H4 (cell line): ENCODE results near the gene LIMD2. TPM values are rescaled to one million over a fixed set of nuclear protein-coding genes. Genes with fewer than 3 reads are reported as not detected.

Source experiments
- DNase-seq: peaks from one replicate; pipeline ENCODE4 v3.0.0-alpha.2; 2015; ENCODE audit warnings: low spot score
- total RNA-seq: library from RNA; depleted of rRNA; stranded (reverse); fragments of >200 nt; shearing (Covaris generic); gene quantifications from 2 replicates; pipeline ENCODE4 v1.2.3, GENCODE V29; 2014; rRNA removed

Gene LIMD2
- total RNA-seq, 1 experiment from 2014 or later = 20.3 TPM

DNA sequence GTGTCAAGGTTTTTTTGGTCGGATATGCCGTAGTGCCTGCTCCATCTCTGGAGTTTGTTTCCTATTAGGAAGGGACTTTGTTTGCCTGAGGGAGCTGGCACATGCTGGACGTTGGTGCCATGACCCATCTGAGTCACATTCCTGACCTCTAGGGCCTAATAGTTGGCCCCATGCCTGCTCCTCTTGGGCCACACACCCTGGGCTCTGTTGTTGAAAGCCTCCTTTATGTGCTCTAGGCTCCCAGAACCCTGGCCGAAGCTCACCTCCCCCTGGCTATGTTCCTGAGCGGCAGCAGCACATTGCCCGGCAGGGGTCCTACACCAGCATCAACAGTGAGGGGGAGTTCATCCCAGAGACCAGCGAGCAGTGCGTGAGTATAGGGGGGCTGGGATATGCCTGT lies 18.4 kb downstream of the LIMD2 start:
- no peak for DNase-seq

DNA sequence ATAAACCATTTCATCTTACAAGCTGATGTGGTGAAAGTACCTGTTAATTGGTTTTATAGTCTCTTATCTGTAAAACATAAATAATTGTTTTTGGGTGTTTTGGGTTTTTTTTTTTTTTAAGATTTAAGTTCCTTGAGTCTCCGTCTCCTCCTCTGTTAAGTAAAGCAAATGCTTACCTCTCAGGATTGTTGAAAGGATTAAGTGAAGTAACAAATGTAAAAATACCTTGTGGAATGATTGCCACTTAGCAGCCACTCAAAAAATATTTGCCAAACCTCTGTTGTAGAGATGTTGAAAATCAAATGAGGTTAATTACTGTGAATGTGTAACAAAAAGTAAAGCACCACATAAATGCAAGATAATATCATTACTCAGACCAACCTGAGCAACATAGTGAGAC lies 19.2 kb downstream of the LIMD2 start:
- no peak for DNase-seq

DNA sequence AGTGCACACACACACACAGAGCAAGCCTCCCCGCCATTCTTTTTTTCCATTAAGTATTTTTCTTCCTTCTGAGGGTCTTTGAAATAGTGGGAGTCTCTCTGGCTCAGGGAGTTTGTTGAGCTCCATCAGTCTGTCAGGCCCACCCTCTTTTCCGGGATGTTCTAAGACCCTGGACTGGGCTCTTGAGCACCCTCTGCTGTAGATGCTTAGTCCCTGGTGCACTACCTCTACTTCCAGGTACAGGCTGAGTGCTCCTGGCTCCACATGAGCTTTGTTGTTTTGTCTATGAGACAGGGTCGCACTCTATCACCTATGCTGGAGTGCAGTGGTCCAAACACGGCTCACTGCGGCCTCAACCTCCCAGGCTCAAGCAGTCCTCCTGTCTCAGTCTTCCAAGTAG lies 20.7 kb downstream of the LIMD2 start:
- DNase-seq = no peak

DNA sequence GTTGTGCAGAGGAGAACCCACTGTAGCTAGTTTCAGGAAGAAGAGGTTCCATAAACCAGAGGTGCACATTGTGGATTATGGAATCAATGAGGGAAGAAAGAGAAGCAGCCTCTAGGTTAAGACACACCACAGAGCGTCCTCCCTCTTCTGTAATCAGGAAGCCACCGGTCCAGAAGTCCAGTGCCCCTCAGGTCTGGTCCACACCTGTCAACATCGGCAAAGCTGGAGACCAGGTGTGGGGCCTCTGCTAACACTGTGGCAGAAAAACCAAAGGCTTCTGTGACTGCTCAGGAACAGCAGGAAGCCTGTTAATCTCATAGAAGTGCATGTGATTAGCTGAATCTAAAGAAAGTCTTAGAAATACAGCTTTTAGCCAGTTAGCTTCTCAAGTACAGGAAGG lies 23.3 kb downstream of the LIMD2 start:
- DNase-seq = no peak

DNA sequence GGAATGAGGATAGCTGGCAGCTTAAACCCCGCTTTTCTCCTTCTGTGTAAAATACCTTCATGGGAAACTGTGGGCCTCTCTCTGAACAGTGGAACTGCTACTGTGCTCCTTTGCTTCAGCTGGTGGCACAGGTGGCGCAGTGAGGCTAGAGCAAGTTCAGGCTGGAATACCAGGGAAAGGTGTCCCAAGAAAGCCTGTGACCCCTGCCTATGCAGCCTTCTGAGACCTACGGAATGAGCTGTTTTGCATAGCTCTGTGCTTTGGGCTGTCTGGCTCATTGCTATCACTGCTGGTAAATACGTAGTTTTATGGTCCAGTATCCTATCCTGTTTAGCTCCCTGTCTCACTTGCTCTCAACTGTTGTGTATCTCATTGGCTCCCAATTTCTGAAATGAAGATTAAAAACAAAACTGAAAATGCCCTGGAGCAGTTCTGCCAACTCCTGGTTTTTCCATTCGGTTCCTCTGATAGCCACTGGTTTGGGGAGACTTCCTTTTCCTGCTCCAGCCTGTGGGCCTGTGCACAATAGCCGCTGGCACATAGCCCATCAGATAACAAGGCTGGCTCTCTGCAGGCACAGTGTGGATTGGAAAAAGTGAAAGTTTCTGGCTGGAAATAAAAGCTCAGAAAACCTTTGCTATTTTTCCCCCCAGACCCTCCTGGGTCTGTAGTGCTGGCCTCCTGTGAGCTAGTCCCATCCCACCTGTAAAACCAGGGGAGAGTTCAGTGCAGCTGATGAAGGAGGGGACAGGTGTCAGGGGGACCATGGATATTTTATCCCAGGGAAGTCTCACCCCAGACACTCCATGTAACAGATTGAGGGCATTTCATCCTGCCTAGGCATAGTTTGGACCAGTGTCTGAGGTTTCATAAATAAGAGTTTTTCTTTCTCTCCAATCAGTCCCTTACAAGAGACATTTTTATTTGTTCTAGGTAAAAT lies 24.0 kb downstream of the LIMD2 start:
- peak; percentile 92 for DNase-seq

DNA sequence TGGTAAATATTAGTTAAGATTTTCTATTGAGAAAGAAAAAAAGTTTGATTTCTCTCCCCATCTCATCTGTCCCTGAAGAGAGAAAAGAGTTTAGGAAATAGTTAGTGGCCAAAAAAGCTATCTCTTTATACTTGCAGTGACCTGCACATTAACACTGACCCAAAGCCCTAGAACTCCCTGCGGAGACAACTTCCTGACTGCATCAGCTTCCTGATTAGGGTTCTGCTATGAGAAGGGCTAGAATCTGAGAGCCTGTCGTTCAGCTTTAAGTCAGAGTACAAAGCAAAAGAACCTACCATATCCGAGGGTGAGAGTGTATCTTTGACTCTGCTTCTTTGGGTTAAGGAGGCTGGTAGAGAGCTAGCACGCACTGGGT lies 24.7 kb downstream of the LIMD2 start:
- DNase-seq = no peak

DNA sequence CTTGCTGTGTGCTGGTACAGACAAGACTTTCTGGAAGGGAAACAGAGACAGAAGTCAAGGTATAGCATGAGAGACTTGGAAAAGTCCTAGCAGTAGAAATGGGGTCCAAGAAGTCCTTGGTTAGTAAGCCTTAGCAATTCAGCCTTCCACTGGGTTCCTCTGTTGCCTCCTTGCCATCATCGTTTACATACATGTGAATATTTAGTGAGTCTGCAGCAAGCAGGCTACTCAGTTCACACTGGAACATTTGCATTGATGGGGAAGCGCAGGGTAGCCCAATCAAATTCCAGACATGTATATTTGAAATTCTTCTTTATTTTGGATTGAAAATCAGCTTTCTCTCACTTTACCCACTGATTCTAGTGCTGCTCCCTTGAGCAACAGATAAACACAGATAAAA lies 27.1 kb downstream of the LIMD2 start:
- no peak for DNase-seq

DNA sequence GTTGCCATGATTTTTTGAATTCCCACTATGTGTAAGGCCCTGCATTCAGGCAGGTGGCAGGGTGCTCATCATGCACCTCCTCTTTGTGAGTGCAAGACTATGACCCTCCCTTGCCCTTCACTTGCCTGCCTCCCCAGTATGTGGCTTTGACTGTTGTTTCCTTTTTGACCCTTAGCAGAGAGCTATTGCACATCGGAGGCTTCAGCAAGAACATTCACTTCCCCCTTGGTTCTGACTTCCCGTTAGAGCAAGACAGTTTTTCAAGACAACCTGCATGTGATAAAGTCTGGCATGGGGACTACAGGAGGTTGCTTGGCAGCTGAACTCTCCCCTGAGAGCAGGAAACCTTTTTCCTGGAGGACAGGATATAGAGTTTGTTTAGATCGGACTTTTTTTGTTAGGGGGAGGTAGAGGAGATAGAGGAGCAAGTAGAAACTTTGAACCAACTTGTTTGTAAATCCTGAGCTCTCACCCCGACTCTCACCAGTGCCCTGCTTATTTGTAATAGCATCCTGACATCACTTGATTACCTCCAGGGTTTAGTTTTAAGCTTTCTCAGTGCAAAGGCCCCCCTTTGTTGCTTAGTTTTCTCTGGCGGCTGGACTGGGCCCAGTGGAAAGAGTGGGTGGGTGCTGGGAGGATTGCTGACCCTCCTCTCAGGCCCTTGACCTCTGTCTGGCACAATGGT lies 34.3 kb downstream of the LIMD2 start:
- no peak for DNase-seq

DNA sequence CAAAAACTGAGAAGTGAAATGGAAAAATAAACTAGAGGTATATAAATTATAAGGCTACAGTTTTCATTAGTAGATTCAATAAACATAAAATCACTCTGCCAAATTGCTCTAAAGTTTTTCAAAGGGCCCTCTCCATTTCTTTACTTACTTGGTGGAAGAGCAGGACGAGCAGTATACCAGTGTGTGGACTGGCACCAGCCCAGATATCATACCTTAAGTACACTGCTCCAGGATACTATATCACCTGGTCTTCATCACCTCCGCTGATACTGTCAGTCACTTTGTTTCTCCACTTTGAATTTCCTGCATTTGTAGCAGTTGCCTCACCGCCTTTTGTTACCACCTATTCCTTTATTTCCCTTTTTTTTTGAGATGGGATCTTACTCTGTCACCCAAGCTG lies 40.1 kb downstream of the LIMD2 start:
- no peak for DNase-seq

DNA sequence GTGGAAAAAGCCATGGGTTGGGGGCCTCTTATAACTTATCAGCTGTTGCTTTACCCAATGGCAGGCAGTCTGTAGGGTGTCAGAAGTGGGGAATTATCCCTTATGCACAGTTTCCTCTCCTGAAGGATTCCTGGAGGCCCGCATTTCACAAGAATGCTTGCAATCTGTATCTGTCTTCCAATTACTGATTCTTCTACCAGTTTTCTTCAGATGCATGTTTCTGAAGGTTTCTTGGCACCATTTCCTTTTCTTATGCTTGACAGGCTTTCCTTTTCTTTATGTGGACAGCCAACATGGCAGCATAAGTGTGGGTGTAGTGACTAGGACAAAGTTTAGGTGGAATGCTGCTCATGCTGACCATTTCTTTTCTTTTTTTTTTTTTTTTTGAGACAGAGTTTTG lies 41.6 kb downstream of the LIMD2 start:
- no peak for DNase-seq

DNA sequence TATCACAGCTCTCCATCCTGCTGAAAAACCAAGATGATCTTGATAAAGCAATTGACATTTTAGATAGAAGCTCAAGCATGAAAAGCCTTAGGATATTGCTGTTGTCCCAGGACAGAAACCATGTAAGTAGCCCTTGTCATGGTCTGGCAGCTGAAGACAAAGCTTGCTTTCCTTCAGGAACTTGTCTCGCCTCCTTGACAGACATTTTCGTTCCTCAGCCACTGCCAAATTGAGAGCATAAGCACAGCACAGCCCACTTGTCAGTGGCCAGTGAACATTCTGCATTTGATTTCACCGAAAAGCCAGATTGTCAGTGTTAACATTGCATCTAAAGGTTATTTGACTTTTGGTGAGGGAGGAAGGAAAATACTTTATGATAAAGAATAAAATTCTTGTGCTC lies 42.1 kb downstream of the LIMD2 start:
- DNase-seq = no peak

DNA sequence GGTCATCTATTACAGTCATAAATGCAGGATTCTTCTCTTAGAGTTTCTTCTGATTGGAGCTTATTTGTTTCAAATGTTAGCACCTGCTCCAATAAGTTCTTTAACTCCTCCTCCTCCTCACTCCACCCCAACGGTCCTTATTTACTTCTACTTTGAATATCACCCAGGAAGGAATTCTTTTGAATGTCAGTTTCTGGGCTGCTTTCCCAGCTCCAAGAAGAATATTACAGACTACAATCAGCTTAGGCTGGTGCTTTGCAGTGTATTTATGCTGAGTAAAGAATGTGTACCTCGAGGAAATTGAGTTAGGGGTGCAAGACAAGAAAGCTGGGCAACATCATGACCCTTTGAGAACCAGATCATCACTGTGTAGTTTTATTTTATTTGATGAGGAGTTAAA lies 46.9 kb downstream of the LIMD2 start:
- DNase-seq = no peak

DNA sequence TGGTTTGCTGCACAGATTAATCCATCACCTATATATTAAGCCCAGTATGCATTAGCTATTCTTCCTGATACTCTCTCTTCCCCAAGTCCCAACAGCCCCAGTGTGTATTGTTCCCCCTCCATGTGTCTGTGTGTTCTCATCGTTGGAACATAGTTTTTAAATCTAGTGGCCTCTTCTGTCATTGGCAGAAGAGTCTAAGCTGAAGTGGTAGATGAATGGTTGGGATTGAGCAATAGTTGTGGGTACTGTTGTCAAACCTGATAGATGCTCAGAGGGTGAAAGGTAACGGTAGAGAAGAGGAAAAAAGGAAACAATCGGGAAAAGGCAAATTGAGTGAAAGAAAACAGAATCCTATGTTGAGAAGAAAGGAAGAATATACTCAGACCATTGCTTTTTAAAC lies 47.8 kb downstream of the LIMD2 start:
- no peak for DNase-seq

DNA sequence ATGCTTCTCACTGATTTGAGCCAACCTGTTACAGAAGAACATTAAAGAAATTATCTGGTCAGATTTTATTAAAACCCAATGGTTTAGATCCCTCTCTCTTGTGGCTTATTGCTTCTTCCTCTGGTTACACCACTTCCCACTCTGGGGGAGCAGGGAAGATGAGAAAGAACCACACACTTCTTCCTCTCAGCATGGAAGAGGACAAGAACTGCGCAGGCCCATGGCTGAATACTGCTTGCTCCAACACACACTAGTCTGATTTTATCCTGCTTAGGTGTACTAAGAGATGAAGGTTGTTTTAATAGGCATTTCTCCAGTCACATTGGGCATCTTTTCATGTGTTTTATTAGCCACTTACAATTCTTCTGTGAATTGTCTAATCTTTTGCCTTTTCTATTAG lies 50.1 kb downstream of the LIMD2 start:
- DNase-seq = no peak

DNA sequence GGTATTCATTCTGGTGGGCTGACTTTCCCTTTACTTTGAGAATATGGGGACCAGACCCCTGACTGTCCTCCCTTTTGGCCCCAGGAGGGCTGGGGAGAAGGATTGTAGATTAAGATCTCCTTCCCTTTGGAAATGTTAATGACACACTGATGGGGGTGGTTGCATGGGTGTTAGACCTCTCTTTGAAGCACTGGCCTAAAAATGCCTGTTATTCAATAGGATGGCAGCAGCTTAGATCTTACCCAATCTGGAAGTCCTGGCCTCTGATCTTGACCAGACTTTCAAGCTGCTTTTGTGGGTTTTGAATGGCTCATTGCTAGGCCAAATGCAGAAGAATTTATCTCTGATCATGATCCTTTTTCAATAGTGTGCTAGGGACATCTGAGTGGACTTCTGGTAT lies 52.0 kb downstream of the LIMD2 start:
- DNase-seq = no peak

DNA sequence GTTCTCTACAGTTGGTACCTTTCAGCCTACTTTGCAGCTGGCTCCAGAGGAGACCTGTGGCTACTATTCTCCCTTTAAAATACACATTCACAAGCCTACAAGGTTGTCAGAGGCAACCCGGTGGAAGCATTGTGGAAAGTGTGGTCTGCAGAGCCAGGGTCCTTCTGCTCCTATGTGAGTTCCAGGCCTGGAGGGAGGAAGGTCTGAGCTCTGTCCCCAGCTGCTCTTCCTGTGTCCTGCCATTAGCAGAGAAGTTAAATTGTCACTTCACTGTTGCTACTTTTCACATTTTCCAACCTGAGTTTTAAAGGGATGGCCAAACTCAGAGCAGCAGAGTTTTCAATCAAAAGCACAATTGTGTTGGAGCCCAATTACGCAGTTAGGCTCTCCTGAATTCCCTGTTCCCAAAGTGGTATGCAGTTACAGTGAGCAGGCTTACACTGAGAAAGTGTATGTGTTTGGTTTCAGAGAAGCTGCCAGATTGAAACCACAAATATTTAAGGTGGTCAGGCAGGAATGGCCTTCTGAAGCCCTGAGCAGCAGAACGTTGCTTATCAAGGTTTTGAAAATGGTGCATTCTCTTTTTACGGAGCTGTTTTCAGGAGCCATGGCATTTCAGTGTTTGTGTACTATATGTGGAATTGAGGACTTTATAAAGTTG lies 52.7 kb downstream of the LIMD2 start:
- DNase-seq = peak; percentile 88

DNA sequence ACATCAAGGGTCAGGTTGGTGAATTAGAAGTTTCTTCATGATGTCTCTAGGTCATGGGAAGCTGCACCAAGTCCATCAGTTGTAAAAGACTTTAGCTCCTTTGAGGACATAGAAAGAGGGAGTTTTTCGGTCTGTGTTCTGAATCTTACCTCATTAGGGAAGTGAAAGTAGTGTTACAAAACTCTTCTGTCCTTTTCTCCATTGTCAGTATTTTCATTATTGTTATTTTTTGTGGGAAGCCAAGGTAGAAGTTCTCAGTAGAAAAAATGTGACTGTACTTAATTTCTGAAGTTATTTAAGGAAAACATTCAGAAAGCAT lies 53.5 kb downstream of the LIMD2 start:
- no peak for DNase-seq

Other genes with a start within 250 kb of the LIMD2 start
- gene ACE, start 223.1 kb downstream of the LIMD2 start, total RNA-seq = not detected in 2 replicates
- gene KCNH6, start 176.8 kb downstream of the LIMD2 start, total RNA-seq = not detected in 2 replicates
- gene DCAF7, start 149.6 kb downstream of the LIMD2 start, total RNA-seq = 50.6 and 62.2 TPM in 2 replicates
- 20.7 and 28.1 TPM in 2 replicates for gene TACO1, start 99.2 kb downstream of the LIMD2 start, total RNA-seq
- 13.9 and 17.9 TPM in 2 replicates for gene MAP3K3, start 77.7 kb downstream of the LIMD2 start, total RNA-seq
- 18.5 and 19.9 TPM in 2 replicates for gene STRADA, start 41.7 kb upstream of the LIMD2 start, total RNA-seq
- gene CCDC47, start 73.5 kb upstream of the LIMD2 start, total RNA-seq = 50.4 and 69.3 TPM in 2 replicates
- 21.0 and 30.5 TPM in 2 replicates for gene DDX42, start 74.0 kb upstream of the LIMD2 start, total RNA-seq
- 64.8 and 71.7 TPM in 2 replicates for gene PSMC5, start 127.3 kb upstream of the LIMD2 start, total RNA-seq
- gene FTSJ3, start 127.5 kb upstream of the LIMD2 start, total RNA-seq = 95.5 and 124 TPM in 2 replicates
- 86.3 and 152 TPM in 2 replicates for gene SMARCD2, start 142.6 kb upstream of the LIMD2 start, total RNA-seq
- gene CSH2, start 173.6 kb upstream of the LIMD2 start, total RNA-seq = not detected in 2 replicates
- gene GH2, start 181.8 kb upstream of the LIMD2 start, total RNA-seq = not detected in 2 replicates
- not detected in 2 replicates for gene CSH1, start 196.4 kb upstream of the LIMD2 start, total RNA-seq
- gene CSHL1, start 211.1 kb upstream of the LIMD2 start, total RNA-seq = not detected in 2 replicates
- not detected in 2 replicates for gene GH1, start 218.7 kb upstream of the LIMD2 start, total RNA-seq
- 1.1 TPM in 1 of 2 replicates, not detected in the other for gene CD79B, start 232.2 kb upstream of the LIMD2 start, total RNA-seq